RWPE1 (cell line): ENCODE data around the gene APBA2.

ENCODE experiments used
- CTCF ChIA-PET: fragments of 350-600 bp; sonication (Branson Sonifier 250); formaldehyde crosslinking; extraction: SDS; loops from one replicate; lab custom pipeline; 2021; lab: Yijun Ruan, JAX
- POLR2A ChIA-PET: fragments of 400-600 bp; formaldehyde crosslinking; extraction: SDS; loops from one replicate; lab custom pipeline; 2020; ENCODE audit warnings: antibody characterized with exemption; ENCODE audit not compliant: low non-redundant PET; lab: Yijun Ruan, JAX
- DNase-seq: peaks from one replicate; pipeline ENCODE4 v3.0.0; 2012; ENCODE audit warnings: low spot score
- H3K27ac ChIP-seq: fragments of 450-650 bp; 2 replicates; pipeline ENCODE4 v1.5.1; 2017
- TF ChIP-seq, protein P1 (sequence below): fragments of 450-650 bp; conservative IDR thresholded peaks from 2 replicates; pipeline ENCODE4 v1.5.1; 2017; ENCODE audit warnings: low read depth, mild to moderate bottlenecking

Gene APBA2

GRCh38 chr15:28927043-28927442, 41.3 kb downstream of the APBA2 start:
- TF ChIP-seq, protein P1, sequence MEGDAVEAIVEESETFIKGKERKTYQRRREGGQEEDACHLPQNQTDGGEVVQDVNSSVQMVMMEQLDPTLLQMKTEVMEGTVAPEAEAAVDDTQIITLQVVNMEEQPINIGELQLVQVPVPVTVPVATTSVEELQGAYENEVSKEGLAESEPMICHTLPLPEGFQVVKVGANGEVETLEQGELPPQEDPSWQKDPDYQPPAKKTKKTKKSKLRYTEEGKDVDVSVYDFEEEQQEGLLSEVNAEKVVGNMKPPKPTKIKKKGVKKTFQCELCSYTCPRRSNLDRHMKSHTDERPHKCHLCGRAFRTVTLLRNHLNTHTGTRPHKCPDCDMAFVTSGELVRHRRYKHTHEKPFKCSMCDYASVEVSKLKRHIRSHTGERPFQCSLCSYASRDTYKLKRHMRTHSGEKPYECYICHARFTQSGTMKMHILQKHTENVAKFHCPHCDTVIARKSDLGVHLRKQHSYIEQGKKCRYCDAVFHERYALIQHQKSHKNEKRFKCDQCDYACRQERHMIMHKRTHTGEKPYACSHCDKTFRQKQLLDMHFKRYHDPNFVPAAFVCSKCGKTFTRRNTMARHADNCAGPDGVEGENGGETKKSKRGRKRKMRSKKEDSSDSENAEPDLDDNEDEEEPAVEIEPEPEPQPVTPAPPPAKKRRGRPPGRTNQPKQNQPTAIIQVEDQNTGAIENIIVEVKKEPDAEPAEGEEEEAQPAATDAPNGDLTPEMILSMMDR, result no peak
- ChIA-PET CTCF (interaction anchor here (0.7 kb wide), 1 partner anchor 42 kb away, joined by 3 read pairs; no protein-coding TSS in a partner anchor), POLR2A (no interaction called here)
- no peak overlapping the region for H3K27ac ChIP-seq
- no peak for DNase-seq

DNA sequence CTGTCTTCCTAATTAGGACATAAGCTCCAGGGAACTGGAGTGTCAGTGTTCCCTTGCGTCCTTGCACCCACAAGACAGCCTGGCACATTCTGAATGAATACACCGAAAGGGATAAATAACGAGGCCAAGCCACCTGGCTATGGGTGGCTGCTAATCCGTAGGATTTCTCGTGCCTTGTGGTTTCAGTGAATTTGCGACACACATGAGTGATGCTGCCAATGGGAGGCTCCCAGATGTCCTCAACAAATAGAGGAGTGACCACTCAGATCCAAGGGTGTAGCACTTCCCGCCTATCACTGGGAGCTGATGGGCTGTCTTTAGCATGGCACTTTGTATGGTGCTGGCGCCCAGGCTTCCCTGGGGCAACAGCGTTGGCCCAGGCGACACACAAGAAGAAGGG, 43.4 kb downstream of the APBA2 start:
- POLR2A ChIA-PET, result no interaction called here
- CTCF ChIA-PET, result no interaction called here
- no peak overlapping the region for H3K27ac ChIP-seq
- DNase-seq, result no peak
- TF ChIP-seq, protein P1, result no peak

- TF ChIP-seq, protein P1, result no peak
- no peak for DNase-seq
- CTCF ChIA-PET, result no interaction called here
- no peak overlapping the region for H3K27ac ChIP-seq
- POLR2A ChIA-PET, result no interaction called here
These were observed 44.2 kb downstream of the APBA2 start for GRCh38 chr15:28930011-28930410.

DNA sequence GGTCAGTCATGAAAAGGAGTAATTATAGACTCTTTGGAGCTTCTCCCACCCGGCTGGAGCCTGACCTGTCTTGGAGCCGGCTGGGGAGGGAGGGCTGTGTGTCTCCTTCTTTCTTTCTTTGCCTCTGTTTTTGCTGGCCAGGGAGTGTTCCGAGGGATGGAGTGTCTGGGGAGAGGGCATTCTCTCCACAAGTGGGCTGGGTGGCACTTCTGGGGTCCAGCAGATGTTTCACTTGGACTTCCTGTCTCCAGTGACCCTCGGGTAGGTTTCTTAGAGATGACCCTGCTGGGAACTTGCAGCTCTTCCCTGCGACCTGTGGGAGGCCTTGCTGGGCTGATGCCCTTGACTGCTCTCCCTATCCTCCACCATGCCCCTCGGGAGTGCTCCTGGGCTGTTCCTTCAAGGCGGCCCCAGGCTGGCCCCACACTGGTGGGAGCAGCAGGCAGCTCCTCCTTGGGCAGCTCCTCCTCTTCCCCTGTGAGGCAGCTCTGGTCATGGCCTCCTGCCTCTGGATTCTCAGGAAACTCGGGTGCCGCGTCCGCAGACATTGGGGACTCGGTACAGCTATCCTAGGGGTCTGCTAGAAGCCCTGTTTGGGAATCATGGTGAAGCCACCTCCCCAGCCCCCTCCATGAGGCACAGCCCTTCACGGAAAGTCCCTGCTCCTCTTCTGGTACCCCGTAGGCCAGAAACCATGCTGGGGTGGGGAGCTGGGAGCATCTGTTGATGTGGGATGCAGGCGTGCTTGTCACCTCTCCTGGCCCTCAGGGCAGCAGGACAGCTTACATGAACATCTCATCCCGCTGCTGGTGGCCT, 44.9 kb downstream of the APBA2 start:
- H3K27ac ChIP-seq, result no peak overlapping the region
- DNase-seq, result no peak
- CTCF ChIA-PET, result no interaction called here
- TF ChIP-seq, protein P1, result no peak
- POLR2A ChIA-PET, result no interaction called here

DNA sequence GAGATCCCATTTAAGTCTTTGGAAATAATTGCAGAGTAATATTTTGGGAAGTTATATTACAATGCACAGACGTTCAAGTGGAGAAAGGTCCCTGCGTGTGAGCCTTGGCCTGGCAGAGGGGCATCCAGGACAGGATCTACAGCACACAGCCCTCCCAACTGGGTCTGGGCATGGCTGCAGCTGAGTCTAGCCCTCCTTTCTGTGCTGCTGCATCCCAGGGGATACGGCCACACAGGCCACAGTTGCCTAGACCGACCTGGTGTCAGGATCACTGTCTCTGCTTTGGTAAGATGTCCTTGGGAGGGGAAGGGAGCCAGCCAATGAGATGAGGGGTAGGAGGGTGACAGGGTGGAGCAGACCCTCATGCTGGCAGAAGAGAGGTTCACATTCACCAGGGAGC, 46.1 kb downstream of the APBA2 start:
- no peak overlapping the region for H3K27ac ChIP-seq
- ChIA-PET POLR2A (no interaction called here), CTCF (no interaction called here)
- DNase-seq, result no peak
- TF ChIP-seq, protein P1, result no peak

DNA sequence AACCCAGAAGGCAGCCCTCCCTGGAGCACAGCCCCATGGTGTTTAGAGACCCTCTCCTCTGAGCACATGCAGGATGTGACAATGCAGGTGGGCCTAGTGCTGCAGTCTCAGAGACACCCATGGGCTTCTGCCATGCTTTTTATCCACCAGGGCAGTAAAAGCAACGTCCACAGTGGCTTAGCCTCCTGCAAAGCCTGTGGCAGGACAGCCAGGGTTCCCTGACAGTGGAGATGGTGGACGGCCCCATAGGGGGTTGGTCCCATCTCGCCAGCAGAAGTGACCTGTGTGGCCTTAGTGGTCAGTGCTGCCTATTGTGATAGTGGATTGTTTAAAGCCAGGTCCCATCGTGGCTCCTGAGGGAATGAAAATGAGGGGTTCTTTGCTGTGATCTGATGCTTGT, 46.6 kb downstream of the APBA2 start:
- DNase-seq, result no peak
- ChIA-PET POLR2A (no interaction called here), CTCF (no interaction called here)
- no peak overlapping the region for H3K27ac ChIP-seq
- TF ChIP-seq, protein P1, result no peak
